Measurements from ENCODE around the gene USP6NL. TPM values are rescaled to one million over a fixed set of nuclear protein-coding genes. Genes with fewer than 3 reads are reported as not detected.
A peak's percentile ranks its signal among the peaks of the same experiment; 100 is the strongest.

The USP6NL gene
- total and polyA plus RNA-seq, 9 of the 15 experiments (the other 6 are each of a cell fraction or from before 2014, with no cell fraction given): 3.2 to 26.6 (median 19.8) TPM

GRCh38 chr10:11611248-11612020, at the start of gene USP6NL (continued):
- TF ChIP-seq ARID3A (IDR thresholded peaks at IDR 0.05; ENCODE audit: borderline replicate concordance, low read depth, low read length): no peak
- TF ChIP-seq ZNF24 (IDR thresholded peaks at IDR 0.05): 0 out of 2 replicates have a peak, but pooled peaks have one; percentile 46
- TF ChIP-seq RAD21 (CRISPR knock-in tag; conservative IDR thresholded peaks at IDR 0.05 in 1 of 2, IDR thresholded peaks at IDR 0.05 in 1 of 2): peak in 1 of 2 experiments; percentile 13; a peak in 1 of 4 replicates
- peak; percentile 83; the same call in 1 of the 2 replicates for TF ChIP-seq CTBP1 (IDR thresholded peaks at IDR 0.05; ENCODE audit: borderline replicate concordance)
- peak; percentile 67 for TF ChIP-seq GABPA (tag; conservative IDR thresholded peaks at IDR 0.05; ENCODE audit: low read depth)
- TF ChIP-seq RBFOX2 (IDR thresholded peaks at IDR 0.05; ENCODE audit: low read depth, low read length): peak; percentile 91
- TF ChIP-seq SRSF1 (IDR thresholded peaks at IDR 0.05; ENCODE audit: low read depth, low read length): no peak
- TF ChIP-seq ZFX (CRISPR knock-in tag; IDR thresholded peaks at IDR 0.05): peak; percentile 46; the same call in 1 of the 2 replicates
- no peak for TF ChIP-seq SAFB2 (IDR thresholded peaks at IDR 0.05; ENCODE audit: borderline replicate concordance, low read depth, low read length, severe bottlenecking)
- TF ChIP-seq CXXC5 (CRISPR knock-in tag; IDR thresholded peaks at IDR 0.05): peak; percentile 97
- TF ChIP-seq SMAD2 (IDR thresholded peaks at IDR 0.05; ENCODE audit: low read depth, low read length): no peak
- TF ChIP-seq THRAP3 (IDR thresholded peaks at IDR 0.05; ENCODE audit: borderline replicate concordance): no peak
- no peak for TF ChIP-seq ZNF717 (CRISPR knock-in tag; IDR thresholded peaks at IDR 0.05)
- TF ChIP-seq VEZF1 (CRISPR knock-in tag; IDR thresholded peaks at IDR 0.05): peak; percentile 90
- no peak for TF ChIP-seq ZNF586 (CRISPR knock-in tag; conservative IDR thresholded peaks at IDR 0.05)
- 0 out of 2 replicates have a peak, but pooled peaks have one; percentile 28 for TF ChIP-seq E2F3 (CRISPR knock-in tag; IDR thresholded peaks at IDR 0.05)
- peak; percentile 23 for TF ChIP-seq THAP12 (CRISPR knock-in tag; IDR thresholded peaks at IDR 0.05)
- no peak for TF ChIP-seq NCOA2 (IDR thresholded peaks at IDR 0.05; ENCODE audit: partially characterized antibody in 2 of 2)
- no peak for TF ChIP-seq FOXP4 (CRISPR knock-in tag; IDR thresholded peaks at IDR 0.05; ENCODE audit: borderline replicate concordance)
- TF ChIP-seq CAMTA2 (CRISPR knock-in tag; conservative IDR thresholded peaks at IDR 0.05): 0 out of 2 replicates have a peak, but pooled peaks have one; percentile 34
